ENCODE measurements around the gene CLDN22.

- TF ChIP-seq CTCF (IDR thresholded peaks at IDR 0.05): no peak
- TF ChIP-seq EP300 (IDR thresholded peaks at IDR 0.05): no peak
- no peak for TF ChIP-seq JUN (IDR thresholded peaks at IDR 0.05)
- no peak for TF ChIP-seq PBX3 (IDR thresholded peaks at IDR 0.05)
- TF ChIP-seq NFE2L2 (conservative IDR thresholded peaks at IDR 0.05; ENCODE audit: low read length): no peak
- TF ChIP-seq TP53 (CRISPR knock-in tag; IDR thresholded peaks at IDR 0.05): no peak
- TF ChIP-seq POLR2A (IDR thresholded peaks at IDR 0.05; ENCODE audit: low read length): no peak
- no peak for TF ChIP-seq NR3C1 (IDR thresholded peaks at IDR 0.05)
- no peak for TF ChIP-seq REST (IDR thresholded peaks at IDR 0.05)
These were observed 20.6 kb downstream of the CLDN22 start for GRCh38 chr4:183299464-183299863.
